H1 (cell line): ENCODE data around the gene PCSK4. TPM values are rescaled to one million over a fixed set of nuclear protein-coding genes. Genes with fewer than 3 reads are reported as not detected.

ENCODE experiments used
- CTCF ChIA-PET: fragments of 300-600 bp; sonication (Branson Sonifier 250); formaldehyde crosslinking; loops from one replicate; lab custom pipeline; 2021; ENCODE audit not compliant: partially characterized antibody; lab: Charles Lee
- POLR2A ChIA-PET: fragments of 300-600 bp; sonication (Branson Sonifier 250); formaldehyde crosslinking; loops from one replicate; lab custom pipeline; 2021; ENCODE audit warnings: inconsistent platforms; ENCODE audit not compliant: partially characterized antibody; lab: Charles Lee
- DNase-seq, 2 experiments: peaks; one replicate each; pipeline versions ENCODE4 v3.0.0 to v3.0.0-alpha.2; 2010 to 2022; ENCODE audit warnings: low spot score in 2 of 2, low read depth in 1 of 2, mixed read lengths in 1 of 2
- FAIRE-seq: peaks from 2 replicates; lab custom pipeline; 2011; peaks lifted over from hg19 to GRCh38; lab: Jason Lieb, UNC
- H2AFZ ChIP-seq: 2 replicates; pipeline ENCODE4 v1.8.1; 2012; ENCODE audit warnings: low read length, inconsistent platforms
- H2AK5ac ChIP-seq: 2 replicates; pipeline ENCODE4 v1.6.1; 2013; ENCODE audit warnings: low read depth, low read length
- H2BK120ac ChIP-seq: replicated peaks from 2 replicates; pipeline ENCODE3; 2013; ENCODE audit warnings: low read depth, low read length, inconsistent platforms
- H2BK12ac ChIP-seq: 2 replicates; pipeline ENCODE4 v1.6.1; 2013; ENCODE audit warnings: low read depth, low read length
- H2BK15ac ChIP-seq: 2 replicates; pipeline ENCODE4 v1.6.1; 2013; ENCODE audit warnings: low read length
- H2BK20ac ChIP-seq: 2 replicates; pipeline ENCODE4 v1.6.1; 2013; ENCODE audit warnings: low read length
- H2BK5ac ChIP-seq: 2 replicates; pipeline ENCODE4 v1.6.1; 2013; ENCODE audit warnings: low read depth, low read length
- H3K14ac ChIP-seq: 2 replicates; pipeline ENCODE4 v1.6.1; 2013; ENCODE audit warnings: inconsistent platforms; ENCODE audit not compliant: insufficient read length
- H3K18ac ChIP-seq: 2 replicates; pipeline ENCODE4 v1.6.1; 2013; ENCODE audit warnings: low read length; ENCODE audit errors: extremely low read depth
- H3K23ac ChIP-seq: 2 replicates; pipeline ENCODE4 v1.6.1; 2013; ENCODE audit warnings: inconsistent platforms; ENCODE audit not compliant: insufficient read length
- H3K23me2 ChIP-seq: 2 replicates; pipeline ENCODE4 v1.6.1; 2013; ENCODE audit warnings: low read depth, low read length
- H3K27ac ChIP-seq: 2 replicates; pipeline ENCODE4 v1.6.1; 2011; ENCODE audit warnings: low read depth, low read length, inconsistent platforms
- H3K27me3 ChIP-seq, 4 experiments: replicated peaks in 1 of 4; 1 replicate in 1 of 4; 2 replicates in 3 of 4; pipeline versions ENCODE4 v1.6.1 to v1.8.1; 2011 to 2013; ENCODE audit warnings: low read length in 3 of 4, mild to moderate bottlenecking in 3 of 4, inconsistent platforms in 2 of 4, mixed read lengths in 2 of 4, moderate library complexity in 1 of 4; ENCODE audit not compliant: control insufficient read depth in 3 of 4, insufficient read depth in 3 of 4; ENCODE audit errors: extremely low read depth in 1 of 4
- H3K36me3 ChIP-seq, 4 experiments: 2 replicates each; pipeline versions ENCODE4 v1.6.1 to v1.8.1; 2011 to 2013; ENCODE audit warnings: mild to moderate bottlenecking in 4 of 4, low read length in 3 of 4, moderate library complexity in 2 of 4, control low read depth in 1 of 4, inconsistent platforms in 1 of 4; ENCODE audit not compliant: insufficient read depth in 4 of 4, control insufficient read depth in 2 of 4
- H3K4ac ChIP-seq: replicated peaks from 2 replicates; pipeline ENCODE3; 2013; ENCODE audit warnings: low read length, low read depth, mixed read lengths, inconsistent platforms; ENCODE audit not compliant: insufficient read length
- H3K4me1 ChIP-seq, 4 experiments: replicated peaks in 1 of 4; 1 replicate in 1 of 4; 2 replicates in 3 of 4; pipeline versions ENCODE4 v1.6.1 to v1.8.1; 2011 to 2013; ENCODE audit warnings: low read length in 3 of 4, inconsistent platforms in 2 of 4, mixed read lengths in 1 of 4; ENCODE audit not compliant: insufficient read depth in 4 of 4, control insufficient read depth in 3 of 4
- H3K4me2 ChIP-seq, 2 experiments: 2 replicates each; pipeline versions ENCODE4 v1.6.1 to v1.8.1; 2011 to 2013; ENCODE audit warnings: low read depth in 2 of 2, low read length in 2 of 2, control low read depth in 1 of 2, inconsistent platforms in 1 of 2, mild to moderate bottlenecking in 1 of 2; ENCODE audit not compliant: insufficient read depth in 1 of 2
- H3K4me3 ChIP-seq, 4 experiments: fragments of 200-600, 300-600 bp in 1 of 4; sonication (generic), shearing (Covaris generic), sonication (Bioruptor Twin) in 1 of 4; 2 replicates each; pipeline versions ENCODE4 v1.5.1 to v1.8.1; 2011 to 2016; ENCODE audit warnings: low read length in 4 of 4, low read depth in 3 of 4, control low read depth in 2 of 4, inconsistent platforms in 2 of 4, mild to moderate bottlenecking in 2 of 4, mixed read lengths in 1 of 4, moderate library complexity in 1 of 4; ENCODE audit not compliant: insufficient read depth in 2 of 4; ENCODE audit errors: extremely low read depth in 1 of 4
- H3K56ac ChIP-seq: replicated peaks from 2 replicates; pipeline ENCODE3; 2013; ENCODE audit warnings: low read depth, mild to moderate bottlenecking, mixed read lengths, low read length, inconsistent platforms; ENCODE audit not compliant: insufficient read length
- H3K79me1 ChIP-seq: 2 replicates; pipeline ENCODE4 v1.6.1; 2013; ENCODE audit warnings: low read depth, low read length, control low read depth
- H3K79me2 ChIP-seq, 2 experiments: 2 replicates each; pipeline versions ENCODE4 v1.6.1 to v1.8.1; 2012 to 2013; ENCODE audit warnings: low read length in 2 of 2, mild to moderate bottlenecking in 2 of 2, inconsistent platforms in 1 of 2; ENCODE audit not compliant: insufficient read depth in 2 of 2, control insufficient read depth in 1 of 2
- H3K9ac ChIP-seq, 4 experiments: replicated peaks in 1 of 4; 1 replicate in 1 of 4; 2 replicates in 3 of 4; pipeline versions ENCODE4 v1.6.1 to v1.8.1; 2011 to 2013; ENCODE audit warnings: low read depth in 3 of 4, low read length in 3 of 4, control low read depth in 2 of 4, mild to moderate bottlenecking in 2 of 4, moderate library complexity in 2 of 4, inconsistent platforms in 1 of 4; ENCODE audit errors: extremely low read depth in 1 of 4
- H3K9me3 ChIP-seq, 2 experiments: 2 replicates each; pipeline versions ENCODE4 v1.6.1 to v1.8.1; 2012 to 2013; ENCODE audit warnings: mild to moderate bottlenecking in 2 of 2, moderate library complexity in 2 of 2, control low read depth in 1 of 2, inconsistent platforms in 1 of 2, low read depth in 1 of 2, low read length in 1 of 2, mixed read lengths in 1 of 2; ENCODE audit not compliant: insufficient read depth in 2 of 2
- H4K20me1 ChIP-seq, 2 experiments: replicated peaks in 1 of 2; 2 replicates each; pipeline versions ENCODE3 to v1.8.1; 2011 to 2013; ENCODE audit warnings: inconsistent platforms in 2 of 2, low read length in 2 of 2, mild to moderate bottlenecking in 1 of 2; ENCODE audit not compliant: insufficient read depth in 2 of 2, control insufficient read depth in 1 of 2
- H4K5ac ChIP-seq: 2 replicates; pipeline ENCODE4 v1.6.1; 2013; ENCODE audit warnings: low read length, low read depth, mixed read lengths, inconsistent platforms; ENCODE audit not compliant: insufficient read length
- H4K8ac ChIP-seq: 2 replicates; pipeline ENCODE4 v1.8.0; 2013; ENCODE audit warnings: mild to moderate bottlenecking, moderate library complexity, low read length, inconsistent platforms; ENCODE audit not compliant: insufficient read depth; ENCODE audit errors: extremely low read depth
- H4K91ac ChIP-seq: replicated peaks from 2 replicates; pipeline ENCODE3; 2013; ENCODE audit warnings: low read length, mixed read lengths, inconsistent platforms; ENCODE audit not compliant: insufficient read length
- ATF3 ChIP-seq: IDR thresholded peaks from 2 replicates; pipeline ENCODE4 v1.6.1; 2011; ENCODE audit warnings: low read depth, mild to moderate bottlenecking, low read length; ENCODE audit not compliant: insufficient read depth
- BRCA1 ChIP-seq: IDR thresholded peaks from 2 replicates; pipeline ENCODE4 v1.6.1; 2012; ENCODE audit warnings: low read depth, low read length, improper control_type of control experiment
- CREB1 ChIP-seq: IDR thresholded peaks from 2 replicates; pipeline ENCODE4 v1.6.1; 2012; ENCODE audit warnings: inconsistent platforms
- GTF2F1 ChIP-seq: IDR thresholded peaks from 2 replicates; pipeline ENCODE4 v1.6.1; 2012; ENCODE audit warnings: low read depth, low read length, improper control_type of control experiment, borderline replicate concordance
- NRF1 ChIP-seq: IDR thresholded peaks from 2 replicates; pipeline ENCODE4 v1.6.1; 2011; ENCODE audit warnings: mild to moderate bottlenecking, low read depth, low read length, improper control_type of control experiment
- RNF2 ChIP-seq: fragments of 200-900, 300-1000 bp; sonication (generic); IDR thresholded peaks from 2 replicates; pipeline ENCODE4 v1.7.1; 2016; ENCODE audit warnings: borderline replicate concordance, low read depth, mild to moderate bottlenecking, antibody characterized with exemption, low read length; ENCODE audit not compliant: poor library complexity, severe bottlenecking; ENCODE audit errors: missing control alignments
- SIRT6 ChIP-seq: IDR thresholded peaks from one replicate; pipeline ENCODE4 v1.7.1; 2012; ENCODE audit warnings: low read length, inconsistent platforms
- SUZ12 ChIP-seq: fragments of 200-600 bp; sonication (generic); IDR thresholded peaks from 2 replicates; pipeline ENCODE4 v1.6.1; 2012; ENCODE audit warnings: mild to moderate bottlenecking, inconsistent platforms, low read length, moderate library complexity, mixed read lengths
- WGBS, 2 experiments: shearing (Covaris generic) in 1 of 2; methylation state at CpG; one replicate each; pipeline versions ENCODE4 v1.1.6 to v1.1.7; 2013 to 2015; ENCODE audit warnings: low lambda C conversion rate in 2 of 2, mixed read lengths in 2 of 2, inconsistent platforms in 1 of 2, low coverage in 1 of 2, missing lambda C conversion rate in 1 of 2; ENCODE audit not compliant: insufficient replicate concordance in 2 of 2, insufficient coverage in 1 of 2, insufficient read length in 1 of 2; ENCODE audit errors: extremely low coverage in 1 of 2, missing lambda C conversion rate in 1 of 2; 5-methylcytosine and 5-hydroxymethylcytosine counted together
- polyA plus RNA-seq, 7 experiments: library from polyadenylated mRNA; depleted of rRNA in 3 of 7; stranded (reverse) in 5 of 7; unstranded in 2 of 7; fragments of >200 nt in 5 of 7; fragments of 200-250 nt in 2 of 7; gene quantifications; 1 replicate in 5 of 7; 2 replicates in 1 of 7; 4 replicates in 1 of 7; pipeline versions ENCODE4 v1.2.1 to v1.2.3, GENCODE V29; 2011 to 2013; ENCODE audit warnings: missing spikeins in 2 of 7, mixed read lengths in 2 of 7
- total RNA-seq: library from RNA; stranded (reverse); fragmentation: NEBNext Ultra II Directional; extraction: Animal tissue kit (Norgen Biotek cat#: 25700); gene quantifications from 2 replicates; pipeline ENCODE4 v1.2.1, GENCODE V29; 2021
- TF ChIP-seq, protein P1 (sequence below): IDR thresholded peaks from 2 replicates; pipeline ENCODE4 v1.6.1; 2011; ENCODE audit warnings: low read length, improper control_type of control experiment
- TF ChIP-seq, protein P2 (sequence below), 3 experiments: IDR thresholded peaks; 1 replicate in 2 of 3; 2 replicates in 1 of 3; pipeline versions ENCODE4 v1.5.1 to v1.6.1; 2011; ENCODE audit warnings: low read length in 3 of 3, mild to moderate bottlenecking in 3 of 3, inconsistent platforms in 2 of 3, low read depth in 1 of 3, moderate library complexity in 1 of 3; ENCODE audit not compliant: insufficient read depth in 1 of 3; ENCODE audit errors: control extremely low read depth in 1 of 3

The PCSK4 gene
- total and polyA plus RNA-seq, 2 of the 8 experiments (the other 6 are each of a cell fraction or from before 2014, with no cell fraction given): 9.8 to 10.7 TPM

DNA sequence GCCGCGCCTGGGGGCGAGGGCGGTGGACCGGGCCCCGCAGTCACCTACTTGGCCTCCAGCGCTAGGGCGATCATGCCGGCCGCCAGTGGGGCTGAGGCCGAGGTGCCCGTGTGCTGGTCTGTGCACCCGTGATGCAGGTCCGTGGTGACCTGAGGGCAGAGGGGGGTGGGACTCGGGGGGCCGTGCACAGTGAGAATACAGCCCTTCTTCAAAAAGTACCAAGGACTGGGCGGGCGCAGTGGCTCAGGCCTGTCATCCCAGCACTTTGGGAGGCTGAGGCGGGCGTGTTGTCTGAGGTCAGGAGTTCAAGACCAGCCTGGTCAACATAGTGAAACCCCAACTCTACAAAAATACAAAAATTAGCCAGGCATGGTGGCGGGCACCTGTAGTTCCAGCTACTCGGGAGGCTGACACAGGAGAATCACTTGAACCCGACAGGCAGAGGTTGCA, 6.1 kb downstream of the PCSK4 start:
- H3K36me3 ChIP-seq: no peaks in the 10 kb centered on the region
- peaks cover 2% of the 10 kb centered on the region; the same call in 1 of the 2 replicates for H3K23me2 ChIP-seq
- no peak overlapping the region for H2AFZ ChIP-seq
- no peak overlapping the region for H3K14ac ChIP-seq
- ChIA-PET CTCF (no interaction called here), POLR2A (no interaction called here)
- H3K4ac ChIP-seq: no peak overlapping the region
- H3K9ac ChIP-seq: no peak overlapping the region
- no peak overlapping the region for H3K56ac ChIP-seq
- H3K27me3 ChIP-seq: no peaks in the 10 kb centered on the region; a peak in 1 of 7 replicates
- FAIRE-seq (no peak), DNase-seq (no peak)
- H3K18ac ChIP-seq: no peak overlapping the region
- no peak overlapping the region for H2BK12ac ChIP-seq
- H3K9me3 ChIP-seq: no peaks in the 10 kb centered on the region
- no peak overlapping the region for H2BK20ac ChIP-seq
- no peaks in the 10 kb centered on the region for H3K79me2 ChIP-seq
- 89% methylated on average over 11 of the region's 23 CpGs; no CpG with 5 or more reads in 1 of the 2 experiments for WGBS, 2 experiments
- H2BK120ac ChIP-seq: no peak overlapping the region
- H3K4me2 ChIP-seq: no peak overlapping the region
- H3K4me1 ChIP-seq: no peaks in the 10 kb centered on the region; a peak in 1 of 7 replicates
- H4K5ac ChIP-seq: no peak overlapping the region
- H3K23ac ChIP-seq: no peak overlapping the region
- no peak overlapping the region for H2AK5ac ChIP-seq
- no peak overlapping the region for H4K91ac ChIP-seq
- H3K27ac ChIP-seq: no peak overlapping the region
- no peak overlapping the region for H2BK5ac ChIP-seq
- no peaks in the 10 kb centered on the region for H4K20me1 ChIP-seq
- H3K79me1 ChIP-seq: no peaks in the 10 kb centered on the region
- no peak overlapping the region for H4K8ac ChIP-seq
- no peak overlapping the region for H3K4me3 ChIP-seq
- H2BK15ac ChIP-seq: no peak overlapping the region
- TF ChIP-seq SIRT6 (no peak), SUZ12 (no peak), RNF2 (no peak), ATF3 (no peak), CREB1 (no peak), BRCA1 (no peak), GTF2F1 (no peak), NRF1 (no peak)
- TF ChIP-seq, protein P1, sequence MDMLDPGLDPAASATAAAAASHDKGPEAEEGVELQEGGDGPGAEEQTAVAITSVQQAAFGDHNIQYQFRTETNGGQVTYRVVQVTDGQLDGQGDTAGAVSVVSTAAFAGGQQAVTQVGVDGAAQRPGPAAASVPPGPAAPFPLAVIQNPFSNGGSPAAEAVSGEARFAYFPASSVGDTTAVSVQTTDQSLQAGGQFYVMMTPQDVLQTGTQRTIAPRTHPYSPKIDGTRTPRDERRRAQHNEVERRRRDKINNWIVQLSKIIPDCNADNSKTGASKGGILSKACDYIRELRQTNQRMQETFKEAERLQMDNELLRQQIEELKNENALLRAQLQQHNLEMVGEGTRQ: no peak
- TF ChIP-seq, protein P2, sequence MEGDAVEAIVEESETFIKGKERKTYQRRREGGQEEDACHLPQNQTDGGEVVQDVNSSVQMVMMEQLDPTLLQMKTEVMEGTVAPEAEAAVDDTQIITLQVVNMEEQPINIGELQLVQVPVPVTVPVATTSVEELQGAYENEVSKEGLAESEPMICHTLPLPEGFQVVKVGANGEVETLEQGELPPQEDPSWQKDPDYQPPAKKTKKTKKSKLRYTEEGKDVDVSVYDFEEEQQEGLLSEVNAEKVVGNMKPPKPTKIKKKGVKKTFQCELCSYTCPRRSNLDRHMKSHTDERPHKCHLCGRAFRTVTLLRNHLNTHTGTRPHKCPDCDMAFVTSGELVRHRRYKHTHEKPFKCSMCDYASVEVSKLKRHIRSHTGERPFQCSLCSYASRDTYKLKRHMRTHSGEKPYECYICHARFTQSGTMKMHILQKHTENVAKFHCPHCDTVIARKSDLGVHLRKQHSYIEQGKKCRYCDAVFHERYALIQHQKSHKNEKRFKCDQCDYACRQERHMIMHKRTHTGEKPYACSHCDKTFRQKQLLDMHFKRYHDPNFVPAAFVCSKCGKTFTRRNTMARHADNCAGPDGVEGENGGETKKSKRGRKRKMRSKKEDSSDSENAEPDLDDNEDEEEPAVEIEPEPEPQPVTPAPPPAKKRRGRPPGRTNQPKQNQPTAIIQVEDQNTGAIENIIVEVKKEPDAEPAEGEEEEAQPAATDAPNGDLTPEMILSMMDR (IDR thresholded peaks at IDR 0.05; ENCODE audit: control extremely low read depth in 1 of 3, insufficient read depth in 1 of 3, low read depth in 1 of 3, low read length in 3 of 3): no peak
